Panc1 (cell line): ENCODE data around the gene AJUBA.

ENCODE experiments used
- POLR2AphosphoS5 ChIP-seq: IDR thresholded peaks from 2 replicates; pipeline ENCODE4 v1.6.1; 2012; ENCODE audit warnings: mild to moderate bottlenecking, low read depth, low read length, moderate library complexity
- SIN3A ChIP-seq: IDR thresholded peaks from 2 replicates; pipeline ENCODE4 v1.6.1; 2012; ENCODE audit warnings: low read depth, mild to moderate bottlenecking, low read length, moderate library complexity, borderline replicate concordance; ENCODE audit not compliant: insufficient read depth
- TF ChIP-seq, protein P1 (sequence below): fragments of 450-650 bp; IDR thresholded peaks from 2 replicates; pipeline ENCODE4 v1.5.1; 2017; ENCODE audit warnings: mild to moderate bottlenecking

DNA sequence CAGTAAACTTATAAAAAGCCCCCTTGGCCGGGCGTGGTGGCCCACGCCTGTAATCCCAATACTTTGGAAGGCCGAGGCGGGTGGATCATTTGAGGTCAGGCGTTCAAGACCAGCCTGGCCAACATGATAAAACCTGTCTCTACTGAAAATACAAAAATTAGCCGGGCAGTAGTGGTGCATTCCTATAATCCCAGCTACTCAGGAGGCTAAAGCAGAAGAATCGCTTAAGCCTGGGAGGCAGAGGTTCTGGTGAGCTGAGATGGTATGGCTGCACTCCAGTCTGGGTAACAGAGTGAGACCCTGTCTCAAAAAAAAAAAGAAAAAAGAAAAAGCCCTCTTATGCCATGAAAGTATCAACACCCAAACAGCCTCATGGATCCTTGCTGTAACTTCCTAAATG is 56.8 kb downstream of the AJUBA start:
- TF ChIP-seq, protein P1, sequence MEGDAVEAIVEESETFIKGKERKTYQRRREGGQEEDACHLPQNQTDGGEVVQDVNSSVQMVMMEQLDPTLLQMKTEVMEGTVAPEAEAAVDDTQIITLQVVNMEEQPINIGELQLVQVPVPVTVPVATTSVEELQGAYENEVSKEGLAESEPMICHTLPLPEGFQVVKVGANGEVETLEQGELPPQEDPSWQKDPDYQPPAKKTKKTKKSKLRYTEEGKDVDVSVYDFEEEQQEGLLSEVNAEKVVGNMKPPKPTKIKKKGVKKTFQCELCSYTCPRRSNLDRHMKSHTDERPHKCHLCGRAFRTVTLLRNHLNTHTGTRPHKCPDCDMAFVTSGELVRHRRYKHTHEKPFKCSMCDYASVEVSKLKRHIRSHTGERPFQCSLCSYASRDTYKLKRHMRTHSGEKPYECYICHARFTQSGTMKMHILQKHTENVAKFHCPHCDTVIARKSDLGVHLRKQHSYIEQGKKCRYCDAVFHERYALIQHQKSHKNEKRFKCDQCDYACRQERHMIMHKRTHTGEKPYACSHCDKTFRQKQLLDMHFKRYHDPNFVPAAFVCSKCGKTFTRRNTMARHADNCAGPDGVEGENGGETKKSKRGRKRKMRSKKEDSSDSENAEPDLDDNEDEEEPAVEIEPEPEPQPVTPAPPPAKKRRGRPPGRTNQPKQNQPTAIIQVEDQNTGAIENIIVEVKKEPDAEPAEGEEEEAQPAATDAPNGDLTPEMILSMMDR: no peak
- TF ChIP-seq POLR2AphosphoS5 (no peak), SIN3A (no peak)
